ENCODE results near the gene MAOB. TPM values are rescaled to one million over a fixed set of nuclear protein-coding genes. Genes with fewer than 3 reads are reported as not detected.
"Not testable (repeated sequence)": the region's sequence is repeated elsewhere in the genome, so short reads cannot be mapped to it uniquely, and the experiment has no call there.

The MAOB gene
- total RNA-seq, result 10 to 100 TPM in 1 of 3 donors, 1 to 10 TPM in 2; 4.3 to 32.6 (median 6.6) TPM
- long read RNA-seq, donor 1, transcript MAOB-201 (15 exons, 2,566 nt), result major isoform, 66 of 77 reads
- long read RNA-seq, donor 1, partial matches to known transcripts, result 5 of 77 reads
- long read RNA-seq, donor 1, other reads (novel, unspliced or antisense), result 5 of 77 reads
- long read RNA-seq, donor 2, partial matches to known transcripts, result 0 of 3 reads
- long read RNA-seq, donor 2, other reads (novel, unspliced or antisense), result 0 of 3 reads

DNA sequence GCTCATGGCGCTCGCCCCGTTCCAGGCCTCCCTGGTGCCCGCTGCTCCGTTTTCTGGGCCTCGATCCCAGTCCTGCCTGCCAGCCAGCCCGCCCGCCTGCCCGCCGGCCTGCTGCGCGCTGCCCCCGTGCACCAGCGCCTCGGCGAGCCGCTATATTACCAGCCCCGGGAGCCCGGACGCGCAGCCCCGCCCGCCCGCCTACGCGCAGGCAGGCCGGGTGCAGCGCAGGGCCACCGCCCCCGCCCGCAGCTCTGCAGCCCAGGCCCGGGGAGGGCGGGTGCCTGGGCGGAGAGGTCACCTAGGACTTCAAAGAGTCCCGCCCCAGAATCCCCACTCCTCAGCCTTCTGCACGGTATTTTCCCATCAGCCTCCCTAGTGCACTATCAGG lies at the start of gene MAOB:
Gene MAOB (minus strand): TSS at position 157 of the 388 bp plus-strand sequence. CDS start 151 bp downstream, at position 6.
- H3K36me3 ChIP-seq (ENCODE audit: low read depth), result no peaks in the 10 kb centered on the region
- H3K4me3 ChIP-seq, result no peak within 1 kb of the TSS
- H3K9me3 ChIP-seq, result no peaks in the 10 kb centered on the region
- TF ChIP-seq, protein P1, sequence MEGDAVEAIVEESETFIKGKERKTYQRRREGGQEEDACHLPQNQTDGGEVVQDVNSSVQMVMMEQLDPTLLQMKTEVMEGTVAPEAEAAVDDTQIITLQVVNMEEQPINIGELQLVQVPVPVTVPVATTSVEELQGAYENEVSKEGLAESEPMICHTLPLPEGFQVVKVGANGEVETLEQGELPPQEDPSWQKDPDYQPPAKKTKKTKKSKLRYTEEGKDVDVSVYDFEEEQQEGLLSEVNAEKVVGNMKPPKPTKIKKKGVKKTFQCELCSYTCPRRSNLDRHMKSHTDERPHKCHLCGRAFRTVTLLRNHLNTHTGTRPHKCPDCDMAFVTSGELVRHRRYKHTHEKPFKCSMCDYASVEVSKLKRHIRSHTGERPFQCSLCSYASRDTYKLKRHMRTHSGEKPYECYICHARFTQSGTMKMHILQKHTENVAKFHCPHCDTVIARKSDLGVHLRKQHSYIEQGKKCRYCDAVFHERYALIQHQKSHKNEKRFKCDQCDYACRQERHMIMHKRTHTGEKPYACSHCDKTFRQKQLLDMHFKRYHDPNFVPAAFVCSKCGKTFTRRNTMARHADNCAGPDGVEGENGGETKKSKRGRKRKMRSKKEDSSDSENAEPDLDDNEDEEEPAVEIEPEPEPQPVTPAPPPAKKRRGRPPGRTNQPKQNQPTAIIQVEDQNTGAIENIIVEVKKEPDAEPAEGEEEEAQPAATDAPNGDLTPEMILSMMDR (IDR thresholded peaks at IDR 0.05), result no peak
- intact Hi-C loops (cut with DNase I, micrococcal nuclease), result no loop called here
- H3K4me1 ChIP-seq (ENCODE audit: low read depth), result no peaks in the 10 kb centered on the region
- ATAC-seq (peak; percentile 93), DNase-seq (peak in 2 of 3 donors; percentile 51 to 62)

DNA sequence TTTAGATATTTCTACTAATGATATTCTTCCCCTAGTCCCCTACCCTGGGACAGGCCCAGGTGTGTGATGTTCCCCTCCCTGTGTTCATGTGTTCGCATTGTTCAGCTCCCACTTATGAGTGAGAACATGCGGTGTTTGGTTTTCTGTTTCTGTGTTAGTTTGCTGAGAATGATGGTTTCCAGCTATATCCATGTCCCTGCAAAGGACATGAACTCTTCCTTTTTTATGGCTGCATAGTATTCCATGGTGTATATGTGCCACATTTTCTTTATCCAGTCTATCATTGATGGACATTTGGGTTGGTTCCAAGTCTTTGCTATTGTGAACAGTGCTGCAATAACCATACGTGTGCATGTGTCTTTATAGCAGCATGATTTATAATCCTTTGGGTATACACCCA lies 39.8 kb upstream of the MAOB start:
- H3K4me3 ChIP-seq; H3K4me1 ChIP-seq (ENCODE audit: low read depth); DNase-seq; H3K36me3 ChIP-seq (ENCODE audit: low read depth); ATAC-seq; H3K9me3 ChIP-seq; intact Hi-C loops (cut with DNase I, micrococcal nuclease): not testable (repeated sequence)

DNA sequence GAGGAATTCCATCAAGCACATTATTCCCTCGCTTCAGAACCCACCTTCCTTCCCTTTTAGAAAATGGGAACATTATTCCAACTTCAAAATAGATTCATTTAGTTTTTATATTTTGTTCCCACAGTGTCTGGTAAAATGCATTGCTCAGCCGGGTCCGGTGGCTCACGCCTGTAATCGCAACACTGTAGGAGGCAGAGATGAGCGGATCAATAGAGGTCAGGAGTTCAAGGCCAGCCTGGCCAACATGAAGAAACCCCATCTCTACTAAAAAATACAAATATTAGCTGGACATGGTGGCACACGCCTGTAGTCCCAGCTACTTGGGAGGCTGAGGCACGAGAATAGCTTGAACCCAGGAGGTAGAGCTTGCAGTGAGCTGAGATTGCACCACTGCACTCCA lies 28.5 kb upstream of the MAOB start:
- DNase-seq; H3K36me3 ChIP-seq (ENCODE audit: low read depth); H3K4me3 ChIP-seq; ATAC-seq; H3K9me3 ChIP-seq; H3K4me1 ChIP-seq (ENCODE audit: low read depth); intact Hi-C loops (cut with DNase I, micrococcal nuclease): not testable (repeated sequence)

DNA sequence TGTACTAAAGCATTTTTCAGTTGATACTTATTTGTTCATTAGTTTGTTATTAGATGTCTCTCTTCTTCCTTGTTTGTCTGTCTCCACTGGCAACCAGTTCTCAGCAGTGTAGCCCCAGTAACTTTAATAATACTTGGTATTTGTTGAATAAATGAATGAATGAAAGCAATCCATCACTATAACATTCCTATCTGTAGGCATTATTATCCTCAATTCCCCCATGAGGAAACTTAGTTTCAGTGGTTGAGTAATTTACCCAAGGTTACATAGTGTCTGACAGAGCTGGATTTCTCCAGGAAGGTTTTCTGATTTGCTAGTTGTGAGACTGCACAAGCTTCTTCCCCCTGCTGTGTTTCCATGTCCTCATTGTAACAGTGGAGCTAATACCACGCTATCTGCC lies 27.8 kb upstream of the MAOB start:
- H3K36me3 ChIP-seq (ENCODE audit: low read depth), result no peaks in the 10 kb centered on the region
- TF ChIP-seq, protein P1 (IDR thresholded peaks at IDR 0.05), result no peak
- ATAC-seq (no peak), DNase-seq (no peak)
- intact Hi-C loops (cut with DNase I, micrococcal nuclease), result no loop called here
- no peaks in the 10 kb centered on the region for H3K4me1 ChIP-seq (ENCODE audit: low read depth)
- no peak overlapping the region for H3K4me3 ChIP-seq
- H3K9me3 ChIP-seq, result no peaks in the 10 kb centered on the region

DNA sequence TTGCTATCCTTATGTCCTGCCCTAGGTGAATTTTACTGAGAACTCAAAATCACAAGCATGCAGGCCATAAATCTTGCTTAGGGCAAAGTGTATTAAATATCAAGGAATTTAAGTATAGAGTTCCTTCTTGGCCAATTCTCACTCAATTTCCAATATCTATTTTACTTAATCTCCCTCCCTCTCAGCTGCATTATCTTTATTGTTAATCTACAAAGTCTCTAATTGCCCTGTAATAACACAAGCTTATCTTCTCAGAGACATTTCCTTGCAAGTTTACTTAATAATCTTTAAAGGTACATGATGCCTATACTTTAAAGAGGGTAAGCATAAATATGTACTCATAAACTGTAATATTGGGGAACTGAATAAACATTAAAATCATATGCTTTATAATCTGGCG lies 26.9 kb upstream of the MAOB start:
- DNase-seq (no peak), ATAC-seq (no peak)
- Histone ChIP-seq H3K36me3 (ENCODE audit: low read depth) (no peaks in the 10 kb centered on the region), H3K4me1 (ENCODE audit: low read depth) (no peaks in the 10 kb centered on the region), H3K9me3 (no peaks in the 10 kb centered on the region), H3K4me3 (no peak overlapping the region)
- intact Hi-C loops (cut with DNase I, micrococcal nuclease), result no loop called here
- TF ChIP-seq, protein P1 (IDR thresholded peaks at IDR 0.05), result no peak

DNA sequence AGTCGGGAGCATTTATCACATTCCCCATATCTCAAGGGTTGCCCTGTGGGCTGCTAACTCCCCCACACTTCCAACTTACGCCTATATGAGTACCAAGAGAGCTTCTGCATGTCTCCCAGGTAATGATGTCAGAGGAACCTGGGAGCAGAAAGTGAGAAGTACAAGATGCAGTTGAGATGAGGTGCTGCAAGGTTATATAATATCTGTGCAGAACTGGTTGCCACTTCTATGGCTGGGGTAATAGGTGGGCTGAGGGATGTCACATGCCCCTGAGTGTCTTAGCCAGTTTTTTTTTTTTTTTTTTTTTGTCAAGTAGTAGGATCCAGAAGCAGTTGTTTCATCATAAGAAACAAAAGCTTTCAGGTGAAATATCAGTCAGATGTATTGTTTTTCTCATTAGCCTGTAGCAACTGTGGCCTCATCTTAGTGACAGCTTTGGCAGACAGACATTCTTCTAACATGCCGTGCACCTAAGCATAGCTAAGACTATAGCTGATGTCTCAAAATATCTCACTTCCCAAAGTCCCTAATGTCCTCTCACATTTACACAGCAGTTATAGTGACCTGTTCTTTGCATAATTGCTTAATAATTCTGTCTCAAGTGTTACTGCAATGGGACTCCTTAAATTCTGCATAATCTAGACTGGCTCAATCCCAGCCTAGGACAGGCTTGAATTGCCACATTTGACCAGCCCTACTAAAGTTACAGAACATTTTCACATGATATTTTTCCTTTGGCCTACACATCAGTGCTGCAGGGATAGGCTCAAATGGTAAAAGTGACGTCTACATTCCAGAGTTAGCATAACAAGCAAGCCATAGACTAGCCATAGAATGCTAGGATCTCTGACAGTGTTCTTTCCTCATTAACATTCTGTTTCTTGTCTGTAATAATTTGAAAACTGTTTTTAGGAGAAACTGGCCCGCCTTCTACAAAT lies 17.9 kb upstream of the MAOB start:
- TF ChIP-seq, protein P1 (IDR thresholded peaks at IDR 0.05), result no peak
- no peak for DNase-seq
- intact Hi-C loops (cut with DNase I, micrococcal nuclease), result no loop called here

More for the DNA sequence above, 17.9 kb upstream of the MAOB start:
- Histone ChIP-seq H3K4me1 (ENCODE audit: low read depth) (no peaks in the 10 kb centered on the region), H3K9me3 (no peaks in the 10 kb centered on the region), H3K36me3 (ENCODE audit: low read depth) (no peaks in the 10 kb centered on the region), H3K4me3 (no peak overlapping the region)
- ATAC-seq, result no peak
